GM18526 (cell line): ENCODE results near the gene UBE2J2.

Experiments
- POLR2A ChIP-seq: IDR thresholded peaks from 3 replicates; pipeline ENCODE4 v1.6.1; 2011; ENCODE audit not compliant: insufficient read length; ENCODE audit errors: extremely low read depth

The UBE2J2 gene

GRCh38 chr1:1260843-1261560 lies 12.7 kb downstream of the UBE2J2 start:
- no peak for TF ChIP-seq POLR2A

- no peak for TF ChIP-seq POLR2A
These were observed 13.6 kb downstream of the UBE2J2 start for GRCh38 chr1:1259951-1260600.

GRCh38 chr1:1259540-1259939 lies 14.1 kb downstream of the UBE2J2 start:
- no peak for TF ChIP-seq POLR2A

GRCh38 chr1:1259119-1259488 lies 14.6 kb downstream of the UBE2J2 start:
- TF ChIP-seq POLR2A: no peak

GRCh38 chr1:1256956-1257871 lies 16.4 kb downstream of the UBE2J2 start:
- TF ChIP-seq POLR2A: no peak

- no peak for TF ChIP-seq POLR2A
These were observed 18.0 kb downstream of the UBE2J2 start for GRCh38 chr1:1255611-1256010.

GRCh38 chr1:1255078-1255477 lies 18.6 kb downstream of the UBE2J2 start:
- TF ChIP-seq POLR2A: no peak

GRCh38 chr1:1254667-1254998 lies 19.0 kb downstream of the UBE2J2 start:
- TF ChIP-seq POLR2A: no peak

GRCh38 chr1:1253972-1254666 lies 19.5 kb downstream of the UBE2J2 start:
- TF ChIP-seq POLR2A: no peak

- no peak for TF ChIP-seq POLR2A
These were observed 20.3 kb downstream of the UBE2J2 start for GRCh38 chr1:1253314-1253713.

GRCh38 chr1:1250786-1251284 lies 22.8 kb downstream of the UBE2J2 start:
- TF ChIP-seq POLR2A: peak; percentile 30

- no peak for TF ChIP-seq POLR2A
These were observed 26.2 kb downstream of the UBE2J2 start for GRCh38 chr1:1247341-1247913.

GRCh38 chr1:1246577-1247340 lies 26.9 kb downstream of the UBE2J2 start, which contains the start of gene C1QTNF12:
C1QTNF12 (minus strand) TSS chr1:1246722; CDS start chr1:1246690, 32 bp downstream.
- TF ChIP-seq POLR2A: no peak
